Glomerular visceral epithelial cell (primary cell): ENCODE measurements around the gene ACOT6.
A peak's percentile ranks its signal among the peaks of the same experiment; 100 is the strongest.
"Not testable (repeated sequence)": the region's sequence is repeated elsewhere in the genome, so short reads cannot be mapped to it uniquely, and the experiment has no call there.

ENCODE experiments used
- DNase-seq: peaks from one replicate; pipeline ENCODE4 v3.0.0-alpha.2; 2016; ENCODE audit errors: extremely low spot score

ACOT6 gene

GRCh38 chr14:73645248-73645610 lies 32.9 kb downstream of the ACOT6 start:
- DNase-seq, result no peak

DNA sequence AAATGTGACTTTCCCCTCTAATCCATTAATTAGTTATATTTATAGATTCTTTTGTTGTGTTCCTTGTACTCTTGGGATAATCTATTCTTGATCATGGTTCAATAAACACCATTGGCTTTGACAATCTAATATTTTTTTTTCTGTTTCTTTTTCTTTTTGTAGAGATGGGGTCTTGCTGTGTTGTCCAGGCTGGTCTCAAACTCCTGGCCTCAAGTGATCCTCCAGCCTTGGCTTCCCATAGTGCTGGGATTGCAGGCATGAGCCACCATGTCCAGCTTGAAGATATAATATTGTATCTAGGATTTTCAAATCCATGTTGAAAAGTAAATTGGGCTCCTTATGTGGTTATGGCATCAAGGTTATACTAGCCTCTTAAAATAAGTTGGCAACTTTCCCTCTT lies 38.7 kb downstream of the ACOT6 start:
- DNase-seq, result no peak

GRCh38 chr14:73655851-73656250 lies 43.5 kb downstream of the ACOT6 start:
- DNase-seq, result no peak

DNA sequence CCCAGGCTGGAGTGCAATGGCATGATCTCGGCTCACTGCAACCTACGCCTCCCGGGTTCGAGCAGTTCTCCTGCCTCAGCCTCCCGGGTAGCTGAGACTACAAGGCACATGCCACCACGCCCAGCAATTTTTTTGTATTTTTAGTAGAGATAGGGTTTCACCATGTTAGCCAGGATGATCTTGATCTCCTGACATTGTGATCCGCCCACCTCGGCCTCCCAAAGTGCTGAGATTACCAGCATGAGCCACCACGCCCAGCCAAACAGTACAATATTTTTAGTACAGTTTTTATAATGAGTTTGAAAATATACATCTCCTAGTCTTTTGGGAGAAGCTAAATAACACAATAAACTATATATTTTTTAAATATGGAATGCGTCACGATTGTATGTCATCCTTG lies 46.9 kb downstream of the ACOT6 start:
- DNase-seq, result not testable (repeated sequence)

GRCh38 chr14:73660511-73660910 lies 48.2 kb downstream of the ACOT6 start:
- DNase-seq, result no peak

- peak; percentile 22 for DNase-seq
Measured at GRCh38 chr14:73661872-73662271, 49.6 kb downstream of the ACOT6 start.

GRCh38 chr14:73662487-73662943 lies 50.2 kb downstream of the ACOT6 start:
- DNase-seq, result peak; percentile 91

GRCh38 chr14:73663548-73664212 lies 51.4 kb downstream of the ACOT6 start:
- DNase-seq, result peak; percentile 9

GRCh38 chr14:73665130-73665529 lies 52.8 kb downstream of the ACOT6 start:
- DNase-seq, result no peak

- DNase-seq, result no peak
Measured at GRCh38 chr14:73666583-73666982, 54.3 kb downstream of the ACOT6 start.

DNA sequence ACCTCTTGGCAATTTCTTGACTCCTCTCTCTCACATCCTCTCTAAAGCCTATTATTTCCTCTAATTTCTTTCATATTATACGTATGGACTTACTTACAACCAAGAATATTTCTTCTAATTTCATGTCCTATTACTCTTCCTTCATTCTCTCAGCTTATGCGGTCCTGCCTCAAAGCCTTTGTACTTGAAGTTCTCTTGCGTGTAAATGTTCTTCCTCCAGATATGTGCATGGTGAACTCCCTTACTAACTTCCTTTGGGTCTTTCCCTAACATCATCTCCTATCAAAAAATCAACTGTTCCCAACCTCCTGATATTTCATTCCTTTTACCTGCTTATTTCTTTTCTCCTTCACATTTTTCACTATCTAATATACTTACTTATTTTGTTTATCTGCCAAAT lies 55.5 kb downstream of the ACOT6 start:
- no peak for DNase-seq
